ENCODE results near the gene NANP. TPM values are rescaled to one million over a fixed set of nuclear protein-coding genes. Genes with fewer than 3 reads are reported as not detected.
A peak's percentile ranks its signal among the peaks of the same experiment; 100 is the strongest.

The NANP gene
- total RNA-seq, result 3.7 TPM

- peaks cover 9% of the 10 kb centered on the region for H3K4me1 ChIP-seq
- DNase-seq (ENCODE audit: extremely low spot score in 2 of 2), result peak in 1 of 2 donors; percentile 97
- intact Hi-C loops (cut with DNase I), result no loop called here
Observed at GRCh38 chr20:25623736-25624499, at the start of gene NANP. Gene NANP, minus strand, starts transcription at chr20:25624014. Its CDS starts 66 bp downstream, at chr20:25623948.

GRCh38 chr20:25672659-25673235, 48.9 kb upstream of the NANP start:
- Histone ChIP-seq H3K36me3 (peaks cover 5 to 36% of the 10 kb centered on the region in 2 donors), H3K27me3 (no peaks in the 10 kb centered on the region), H3K4me3 (no peak overlapping the region), H3K4me1 (no peaks in the 10 kb centered on the region), H3K9me3 (no peaks in the 10 kb centered on the region), H3K27ac (no peak overlapping the region)
- TF ChIP-seq POLR2A (IDR thresholded peaks at IDR 0.05) (no peak), POLR2AphosphoS5 (IDR thresholded peaks at IDR 0.05; ENCODE audit: insufficient read depth in 1 of 2, low read depth in 1 of 2) (no peak), CTCF (IDR thresholded peaks at IDR 0.05) (no peak)
- intact Hi-C loops (cut with DNase I), result no loop called here
- no peak for DNase-seq (ENCODE audit: extremely low spot score in 2 of 2)

More at GRCh38 chr20:25623736-25624499, at the start of gene NANP:
- Histone ChIP-seq H3K27me3 (no peaks in the 10 kb centered on the region), H3K4me3 (peak within 1 kb of the TSS; percentile 74 to 88), H3K9me3 (no peaks in the 10 kb centered on the region), H3K27ac (peak within 1 kb of the TSS; percentile 86), H3K36me3 (no peaks in the 10 kb centered on the region)
- peak; percentile 91 to 92 for TF ChIP-seq POLR2AphosphoS5 (IDR thresholded peaks at IDR 0.05; ENCODE audit: insufficient read depth in 1 of 2, low read depth in 1 of 2)
- peak in 1 of 2 donors; percentile 16 for TF ChIP-seq POLR2A (IDR thresholded peaks at IDR 0.05)
- TF ChIP-seq CTCF (IDR thresholded peaks at IDR 0.05), result no peak

- Histone ChIP-seq H3K4me3 (no peak overlapping the region), H3K36me3 (peaks cover 4 to 12% of the 10 kb centered on the region in 2 donors), H3K27me3 (no peaks in the 10 kb centered on the region), H3K4me1 (no peaks in the 10 kb centered on the region), H3K9me3 (no peaks in the 10 kb centered on the region), H3K27ac (no peak overlapping the region)
- TF ChIP-seq POLR2A (IDR thresholded peaks at IDR 0.05) (no peak), POLR2AphosphoS5 (IDR thresholded peaks at IDR 0.05; ENCODE audit: insufficient read depth in 1 of 2, low read depth in 1 of 2) (no peak), CTCF (IDR thresholded peaks at IDR 0.05) (no peak)
- DNase-seq (ENCODE audit: extremely low spot score in 2 of 2), result no peak
- intact Hi-C loops (cut with DNase I), result no loop called here
Observed at GRCh38 chr20:25669826-25670422, 46.1 kb upstream of the NANP start.

GRCh38 chr20:25668446-25668845, 44.6 kb upstream of the NANP start:
- Histone ChIP-seq H3K36me3 (no peaks in the 10 kb centered on the region), H3K27me3 (no peaks in the 10 kb centered on the region), H3K27ac (no peak overlapping the region), H3K4me3 (no peak overlapping the region), H3K4me1 (no peaks in the 10 kb centered on the region), H3K9me3 (no peaks in the 10 kb centered on the region)
- no peak for DNase-seq (ENCODE audit: extremely low spot score in 2 of 2)
- intact Hi-C loops (cut with DNase I), result no loop called here
- TF ChIP-seq POLR2AphosphoS5 (IDR thresholded peaks at IDR 0.05; ENCODE audit: insufficient read depth in 1 of 2, low read depth in 1 of 2) (no peak), CTCF (IDR thresholded peaks at IDR 0.05) (no peak), POLR2A (IDR thresholded peaks at IDR 0.05) (no peak)
